ENCODE results near the gene SCN9A. TPM values are rescaled to one million over a fixed set of nuclear protein-coding genes. Genes with fewer than 3 reads are reported as not detected.

Gene SCN9A
- total and polyA plus RNA-seq, 12 donors: 0.30 to 7.9 (median 1.7) TPM

- no peak for DNase-seq
- 19 to 44% (median 25%) methylated on average over 3 of the region's 3 CpGs for WGBS, 4 donors
- no peaks in the 10 kb centered on the region for H3K36me3 ChIP-seq (replicated peaks in 1 of 2)
- H3K9me3 ChIP-seq (replicated peaks in 1 of 3): no peaks in the 10 kb centered on the region
- TF ChIP-seq, protein P1, sequence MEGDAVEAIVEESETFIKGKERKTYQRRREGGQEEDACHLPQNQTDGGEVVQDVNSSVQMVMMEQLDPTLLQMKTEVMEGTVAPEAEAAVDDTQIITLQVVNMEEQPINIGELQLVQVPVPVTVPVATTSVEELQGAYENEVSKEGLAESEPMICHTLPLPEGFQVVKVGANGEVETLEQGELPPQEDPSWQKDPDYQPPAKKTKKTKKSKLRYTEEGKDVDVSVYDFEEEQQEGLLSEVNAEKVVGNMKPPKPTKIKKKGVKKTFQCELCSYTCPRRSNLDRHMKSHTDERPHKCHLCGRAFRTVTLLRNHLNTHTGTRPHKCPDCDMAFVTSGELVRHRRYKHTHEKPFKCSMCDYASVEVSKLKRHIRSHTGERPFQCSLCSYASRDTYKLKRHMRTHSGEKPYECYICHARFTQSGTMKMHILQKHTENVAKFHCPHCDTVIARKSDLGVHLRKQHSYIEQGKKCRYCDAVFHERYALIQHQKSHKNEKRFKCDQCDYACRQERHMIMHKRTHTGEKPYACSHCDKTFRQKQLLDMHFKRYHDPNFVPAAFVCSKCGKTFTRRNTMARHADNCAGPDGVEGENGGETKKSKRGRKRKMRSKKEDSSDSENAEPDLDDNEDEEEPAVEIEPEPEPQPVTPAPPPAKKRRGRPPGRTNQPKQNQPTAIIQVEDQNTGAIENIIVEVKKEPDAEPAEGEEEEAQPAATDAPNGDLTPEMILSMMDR (IDR thresholded peaks at IDR 0.05): no peak
- no peak for TF ChIP-seq POLR2A (IDR thresholded peaks at IDR 0.05)
- H3K27ac ChIP-seq: no peak overlapping the region
- intact Hi-C loops (cut with DNase I): no loop called here
- no peaks in the 10 kb centered on the region for H3K27me3 ChIP-seq
- H3K4me3 ChIP-seq: no peak overlapping the region
- H3K4me1 ChIP-seq (replicated peaks in 1 of 2): no peaks in the 10 kb centered on the region
Measured at GRCh38 chr2:166171216-166171615, 204.5 kb downstream of the SCN9A start.

DNA sequence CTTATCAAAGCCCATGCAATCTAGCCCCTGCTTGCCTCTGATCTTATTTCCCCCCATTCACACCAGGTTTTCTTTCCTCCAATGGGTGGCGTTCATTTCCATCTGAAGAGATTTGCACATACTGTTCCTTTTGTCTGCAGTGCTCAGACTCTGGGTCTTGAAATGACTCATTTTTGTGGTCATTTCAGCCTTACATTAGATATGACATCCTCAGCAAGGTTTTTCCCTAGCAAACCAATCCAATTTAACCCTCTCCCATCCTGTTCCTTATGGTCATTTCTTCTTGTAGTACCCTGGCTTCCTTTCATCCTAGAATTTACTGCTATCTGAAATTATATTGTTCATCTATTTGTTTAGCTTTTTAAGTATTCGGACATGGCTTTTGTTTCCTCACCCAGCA, 205.4 kb downstream of the SCN9A start:
- WGBS, 4 donors: 61 to 76% (median 66%) methylated on average over 2 of the region's 2 CpGs
- H3K27ac ChIP-seq: no peak overlapping the region
- H3K4me1 ChIP-seq (replicated peaks in 1 of 2): no peaks in the 10 kb centered on the region
- H3K9me3 ChIP-seq (replicated peaks in 1 of 3): no peaks in the 10 kb centered on the region
- no peaks in the 10 kb centered on the region for H3K36me3 ChIP-seq (replicated peaks in 1 of 2)
- intact Hi-C loops (cut with DNase I): no loop called here
- DNase-seq: no peak
- TF ChIP-seq POLR2A (IDR thresholded peaks at IDR 0.05): no peak
- TF ChIP-seq, protein P1 (IDR thresholded peaks at IDR 0.05): no peak
- H3K4me3 ChIP-seq: no peak overlapping the region
- H3K27me3 ChIP-seq: no peaks in the 10 kb centered on the region

- Histone ChIP-seq H3K27me3 (no peaks in the 10 kb centered on the region), H3K27ac (no peak overlapping the region), H3K4me3 (no peak overlapping the region), H3K36me3 (replicated peaks in 1 of 2) (no peaks in the 10 kb centered on the region), H3K4me1 (replicated peaks in 1 of 2) (no peaks in the 10 kb centered on the region), H3K9me3 (replicated peaks in 1 of 3) (no peaks in the 10 kb centered on the region)
- intact Hi-C loops (cut with DNase I): no loop called here
- 23 to 42% (median 33%) methylated on average over 2 of the region's 2 CpGs for WGBS, 4 donors
- DNase-seq: no peak
- TF ChIP-seq POLR2A (IDR thresholded peaks at IDR 0.05): no peak
- TF ChIP-seq, protein P1 (IDR thresholded peaks at IDR 0.05): no peak
Measured at GRCh38 chr2:166167449-166167848, 208.3 kb downstream of the SCN9A start.

DNA sequence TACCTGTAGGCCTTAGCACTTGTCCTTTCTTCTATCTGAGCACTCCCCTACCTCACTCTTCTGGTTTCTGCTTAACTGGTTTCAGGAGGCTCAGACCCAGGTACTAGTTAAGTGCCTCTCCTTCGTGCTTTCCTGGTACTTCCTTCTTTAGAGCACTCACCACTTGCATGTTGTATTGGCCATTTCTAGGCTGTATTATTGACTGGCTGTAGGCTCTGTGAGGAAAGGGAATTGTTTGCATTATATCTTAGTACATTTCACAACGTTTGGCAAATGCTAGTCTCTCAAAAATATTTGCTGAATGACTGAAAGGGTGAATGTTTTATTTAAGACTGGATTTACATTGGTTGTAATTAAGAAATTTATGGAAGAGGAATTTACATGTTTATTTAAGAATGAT, 212.0 kb downstream of the SCN9A start:
- TF ChIP-seq, protein P1 (IDR thresholded peaks at IDR 0.05): no peak
- TF ChIP-seq POLR2A (IDR thresholded peaks at IDR 0.05): no peak
- no peaks in the 10 kb centered on the region for H3K27me3 ChIP-seq
- no peaks in the 10 kb centered on the region for H3K36me3 ChIP-seq (replicated peaks in 1 of 2)
- H3K27ac ChIP-seq: no peak overlapping the region
- H3K9me3 ChIP-seq (replicated peaks in 1 of 3): no peaks in the 10 kb centered on the region
- no peaks in the 10 kb centered on the region for H3K4me1 ChIP-seq (replicated peaks in 1 of 2)
- intact Hi-C loops (cut with DNase I): no loop called here
- 52 to 63% (median 56%) methylated on average over 2 of the region's 2 CpGs for WGBS, 4 donors
- DNase-seq: no peak
- H3K4me3 ChIP-seq: no peak overlapping the region

Measured in adrenal gland (tissue), 12 donors.